ENCODE measurements around the gene OSBP2.
"Not testable (repeated sequence)": the region's sequence is repeated elsewhere in the genome, so short reads cannot be mapped to it uniquely, and the experiment has no call there.

Gene OSBP2

DNA sequence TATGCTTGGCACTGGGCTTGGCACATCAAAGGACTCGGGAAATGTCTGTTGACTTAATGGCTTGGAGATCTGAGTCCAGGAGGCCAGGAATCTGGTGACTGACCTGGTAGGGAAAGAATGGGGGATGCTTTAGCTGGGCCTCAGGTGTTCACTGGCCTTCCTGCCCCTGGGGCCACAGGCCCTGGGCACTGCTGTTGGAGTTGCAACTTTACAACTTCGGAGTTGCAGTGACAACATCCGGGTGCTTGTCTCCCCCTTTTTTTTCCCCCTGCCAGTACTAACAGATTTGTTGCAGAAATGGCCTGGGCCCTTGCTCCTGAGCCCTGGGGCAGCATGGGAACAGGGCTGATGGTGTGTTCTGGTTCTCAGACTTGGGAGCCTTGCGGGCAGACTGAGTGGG, 23.8 kb downstream of the OSBP2 start:
- in situ Hi-C loops (cut with HindIII; ENCODE audit: low sequenced_read_pairs) = no loop called here

DNA sequence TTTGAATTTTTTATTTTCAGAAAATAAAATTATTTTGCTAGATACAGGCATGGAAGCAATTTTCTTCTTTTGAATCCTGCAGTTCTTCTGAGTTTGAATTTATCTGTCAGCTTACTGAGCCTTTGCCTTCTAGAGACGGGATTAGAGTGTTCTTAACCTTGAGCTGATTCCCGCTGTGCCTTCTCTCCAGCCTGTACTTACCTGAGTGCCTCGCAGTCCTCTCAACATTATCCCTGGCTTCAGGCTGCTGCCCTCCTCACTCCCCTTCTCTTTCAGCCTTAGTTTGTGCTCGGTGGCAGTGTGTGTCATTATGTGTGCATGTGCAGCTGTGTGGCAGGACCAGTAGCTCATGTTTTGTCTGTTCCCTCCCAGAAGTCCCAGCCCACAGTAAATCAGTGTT, 24.3 kb downstream of the OSBP2 start:
- in situ Hi-C loops (cut with HindIII; ENCODE audit: low sequenced_read_pairs) = no loop called here

DNA sequence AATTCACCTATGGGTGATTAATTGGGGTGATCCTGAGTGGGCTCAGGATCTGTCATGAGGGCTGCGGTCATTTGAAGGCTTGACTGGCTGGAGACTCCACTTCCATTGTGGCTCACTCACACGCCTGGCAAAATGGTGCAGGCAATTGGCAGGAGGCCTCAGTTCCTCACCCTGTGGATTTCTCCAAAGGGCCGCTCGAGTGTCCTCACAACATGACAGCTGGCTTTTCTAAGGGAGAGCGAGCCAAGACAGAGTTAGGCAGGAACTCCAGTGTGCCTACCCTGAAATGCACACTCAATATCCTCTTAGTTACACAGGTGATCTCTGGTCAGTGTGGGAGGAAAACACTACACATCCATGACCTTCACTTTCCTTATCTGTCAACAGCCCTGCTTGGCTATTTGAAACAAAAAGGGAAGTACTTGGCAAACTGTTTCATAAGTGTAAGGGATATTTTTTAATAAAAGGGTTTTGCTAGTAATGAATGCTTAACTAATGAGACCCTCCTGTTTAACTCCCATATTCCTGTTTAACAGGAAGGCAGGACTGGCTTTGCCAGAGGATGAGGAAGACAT, 25.7 kb downstream of the OSBP2 start:
- in situ Hi-C loops (cut with HindIII; ENCODE audit: low sequenced_read_pairs) = no loop called here

DNA sequence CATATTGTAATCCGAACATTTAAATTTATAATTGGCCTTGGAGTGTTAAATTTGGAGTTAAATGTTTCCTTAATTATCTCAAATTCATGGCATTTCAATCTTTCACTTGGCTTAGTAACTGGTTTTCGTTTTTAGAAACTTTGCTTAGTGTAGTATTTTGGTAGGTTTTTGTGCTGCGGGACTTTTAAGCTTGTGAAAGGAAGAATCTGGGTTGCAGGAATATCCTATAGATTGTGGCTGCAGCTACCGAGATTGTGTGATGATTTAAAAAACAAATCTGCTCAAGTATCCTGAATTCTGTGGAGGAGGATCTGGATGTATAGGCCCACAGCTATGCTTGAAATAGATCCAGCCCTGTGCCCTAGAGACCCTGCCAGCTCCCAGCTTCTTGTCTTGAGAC, 27.1 kb downstream of the OSBP2 start:
- in situ Hi-C loops (cut with HindIII; ENCODE audit: low sequenced_read_pairs) = no loop called here

DNA sequence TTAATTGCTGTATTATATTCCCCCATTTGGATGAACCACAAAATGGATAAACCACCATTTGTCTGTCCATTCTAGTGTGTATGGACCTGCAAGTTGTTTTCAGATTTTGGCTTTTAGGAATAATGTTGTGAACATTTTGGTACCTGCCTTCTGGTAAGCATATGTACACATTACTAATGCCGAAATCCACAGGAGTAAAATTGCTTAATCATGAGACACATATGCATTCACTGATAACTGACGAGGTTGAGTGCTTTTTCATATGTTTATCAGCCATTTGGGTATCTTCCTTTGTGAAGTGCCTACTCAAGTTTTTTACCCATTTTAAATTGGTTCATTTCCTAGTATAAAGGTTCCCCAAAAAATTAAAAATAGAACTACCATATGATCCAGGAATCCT, 34.2 kb downstream of the OSBP2 start:
- in situ Hi-C loops (cut with HindIII; ENCODE audit: low sequenced_read_pairs) = no loop called here

DNA sequence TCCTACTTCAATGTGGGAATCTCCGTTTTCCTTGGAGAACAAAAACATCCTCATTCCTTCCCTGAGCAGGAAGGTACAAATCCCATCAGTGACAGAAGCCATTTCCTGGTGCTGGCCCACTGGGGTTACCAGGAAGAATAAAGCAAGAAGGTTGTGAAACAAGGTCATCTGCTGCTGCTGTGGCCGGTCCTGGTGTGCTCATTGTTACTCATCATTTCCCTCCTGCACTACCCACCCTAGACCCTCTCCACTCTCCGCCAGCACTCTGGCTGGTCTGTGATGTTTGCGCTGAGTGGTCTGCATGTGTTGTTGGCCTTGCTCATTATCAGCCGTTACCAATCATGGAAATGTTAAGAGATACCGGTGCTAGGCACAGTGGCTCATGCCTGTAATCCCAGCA, 37.0 kb downstream of the OSBP2 start:
- in situ Hi-C loops (cut with HindIII; ENCODE audit: low sequenced_read_pairs) = no loop called here

DNA sequence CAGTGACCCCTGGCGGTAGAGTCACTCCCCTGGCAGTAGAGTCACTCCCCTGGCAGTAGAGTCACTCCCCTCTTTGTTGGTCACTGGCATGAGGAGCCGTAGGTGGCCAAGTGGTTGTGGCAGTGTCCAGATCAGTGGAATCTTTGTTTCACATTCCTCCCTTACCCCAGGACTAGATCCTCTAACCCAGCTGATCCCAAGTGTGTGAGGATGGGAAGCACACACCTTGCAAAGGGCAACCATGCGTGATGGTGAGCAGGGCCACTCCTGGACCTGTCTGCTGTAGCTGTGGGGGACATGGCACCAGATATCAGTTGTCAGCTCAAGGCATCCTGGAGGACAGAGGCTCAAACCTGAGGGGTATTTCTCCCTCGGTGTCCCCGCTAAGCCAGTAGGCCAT, 37.8 kb downstream of the OSBP2 start:
- in situ Hi-C loops (cut with HindIII; ENCODE audit: low sequenced_read_pairs) = no loop called here

DNA sequence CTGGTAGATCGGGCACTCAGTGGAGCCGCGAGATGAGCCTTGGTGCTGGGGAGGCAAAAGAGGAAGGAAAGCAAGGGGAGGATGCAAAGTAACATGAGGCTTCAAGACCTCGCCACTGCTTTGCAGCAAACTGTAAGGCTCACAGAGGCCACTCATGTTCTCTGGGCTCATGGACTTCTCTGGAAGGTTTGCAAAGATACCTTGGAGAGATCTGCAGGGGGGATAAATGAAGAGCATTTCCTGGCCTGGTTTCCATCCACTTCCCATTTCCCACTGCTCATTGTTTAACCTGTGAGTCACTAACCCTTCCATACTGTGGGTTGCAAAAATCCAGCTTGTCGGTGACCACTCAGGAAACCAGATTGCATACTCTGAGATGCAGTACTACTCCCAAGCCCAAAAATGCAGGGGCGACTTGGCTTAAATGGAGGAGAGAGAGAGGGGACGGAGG, 38.5 kb downstream of the OSBP2 start:
- in situ Hi-C loops (cut with HindIII; ENCODE audit: low sequenced_read_pairs) = no loop called here

DNA sequence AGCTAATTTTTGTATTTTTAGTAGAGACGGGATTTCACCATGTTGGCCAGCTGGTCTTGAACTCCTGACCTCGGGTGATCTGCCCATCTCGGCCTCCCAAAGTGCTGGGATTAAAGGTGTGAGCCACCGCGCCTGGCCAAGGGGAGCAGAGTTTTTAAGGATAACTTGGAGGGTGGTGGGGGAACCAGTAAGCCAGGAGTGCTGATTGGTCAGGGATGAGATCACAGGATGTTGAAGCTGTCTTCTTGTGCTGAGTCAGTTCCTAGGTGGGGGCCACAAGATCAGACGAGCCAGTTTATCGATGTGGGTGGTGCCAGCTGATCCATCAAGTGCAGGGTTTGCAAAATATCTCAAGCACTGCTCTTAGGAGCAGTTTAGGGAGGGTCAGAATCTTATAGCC, 45.3 kb downstream of the OSBP2 start:
- in situ Hi-C loops (cut with HindIII; ENCODE audit: low sequenced_read_pairs) = not testable (repeated sequence)

DNA sequence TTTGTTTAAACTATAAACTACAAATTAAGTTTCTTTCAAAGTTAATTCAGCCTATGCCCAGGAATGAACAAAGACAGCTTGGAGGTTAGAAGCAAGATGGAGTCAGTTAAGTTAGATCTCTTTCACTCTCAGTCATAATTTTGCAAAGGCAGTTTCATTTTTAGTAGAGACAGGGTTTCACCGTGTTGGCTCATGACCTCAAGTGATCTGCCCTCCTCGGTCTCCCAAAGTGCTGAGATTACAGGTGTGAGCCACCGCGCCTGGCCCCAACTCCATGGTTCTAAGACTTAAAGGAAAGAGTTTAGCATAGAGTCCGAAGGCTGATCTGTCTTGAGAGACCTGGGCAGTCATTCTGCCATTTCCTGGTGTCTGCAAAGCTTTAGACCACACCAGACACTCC, 45.8 kb downstream of the OSBP2 start:
- in situ Hi-C loops (cut with HindIII; ENCODE audit: low sequenced_read_pairs) = not testable (repeated sequence)

DNA sequence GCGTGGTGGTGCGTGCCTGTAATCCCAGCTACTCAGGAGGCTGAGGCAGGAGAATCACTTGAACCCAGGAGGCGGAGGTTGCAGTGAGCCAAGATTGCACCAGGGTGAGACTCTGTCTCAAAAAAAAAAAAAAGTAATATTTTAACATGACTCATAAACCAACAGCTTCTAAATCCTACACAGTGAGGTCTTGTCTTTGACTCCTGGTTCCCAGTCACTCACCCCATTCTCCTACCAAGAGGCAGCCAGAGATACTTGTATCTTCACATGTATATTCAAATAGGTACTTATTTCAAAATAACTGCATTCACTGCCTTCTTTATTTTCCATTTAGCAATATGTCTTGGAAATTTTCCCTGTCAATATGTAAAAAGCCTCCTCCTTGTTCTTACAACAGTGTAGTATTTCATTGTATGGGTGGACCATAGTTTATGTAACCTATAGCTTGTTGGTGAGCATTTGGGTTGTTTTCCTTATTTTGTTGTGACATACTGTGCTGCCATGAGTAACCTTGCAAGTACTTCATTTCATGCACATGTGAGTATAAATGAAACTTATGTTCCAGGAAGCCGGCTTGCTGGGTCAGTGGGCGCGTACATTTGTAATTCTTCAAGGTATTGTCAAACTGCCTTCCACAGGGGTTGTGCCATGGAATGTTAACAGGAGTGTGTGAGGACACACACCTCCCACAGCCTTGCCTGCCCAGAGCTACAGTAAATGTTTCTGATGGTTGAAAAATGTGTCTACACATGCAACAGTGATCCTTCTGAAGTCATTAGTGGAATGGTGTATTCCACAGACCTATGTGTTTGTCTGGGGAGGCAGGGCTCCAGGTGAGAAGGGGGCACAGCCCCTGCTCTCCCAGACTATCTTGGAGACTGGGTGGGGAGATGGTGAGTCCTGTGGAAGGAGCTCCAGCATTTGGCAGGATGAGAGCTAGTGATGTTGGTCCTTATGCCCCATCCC, 47.9 kb downstream of the OSBP2 start:
- in situ Hi-C loops (cut with HindIII; ENCODE audit: low sequenced_read_pairs) = no loop called here

DNA sequence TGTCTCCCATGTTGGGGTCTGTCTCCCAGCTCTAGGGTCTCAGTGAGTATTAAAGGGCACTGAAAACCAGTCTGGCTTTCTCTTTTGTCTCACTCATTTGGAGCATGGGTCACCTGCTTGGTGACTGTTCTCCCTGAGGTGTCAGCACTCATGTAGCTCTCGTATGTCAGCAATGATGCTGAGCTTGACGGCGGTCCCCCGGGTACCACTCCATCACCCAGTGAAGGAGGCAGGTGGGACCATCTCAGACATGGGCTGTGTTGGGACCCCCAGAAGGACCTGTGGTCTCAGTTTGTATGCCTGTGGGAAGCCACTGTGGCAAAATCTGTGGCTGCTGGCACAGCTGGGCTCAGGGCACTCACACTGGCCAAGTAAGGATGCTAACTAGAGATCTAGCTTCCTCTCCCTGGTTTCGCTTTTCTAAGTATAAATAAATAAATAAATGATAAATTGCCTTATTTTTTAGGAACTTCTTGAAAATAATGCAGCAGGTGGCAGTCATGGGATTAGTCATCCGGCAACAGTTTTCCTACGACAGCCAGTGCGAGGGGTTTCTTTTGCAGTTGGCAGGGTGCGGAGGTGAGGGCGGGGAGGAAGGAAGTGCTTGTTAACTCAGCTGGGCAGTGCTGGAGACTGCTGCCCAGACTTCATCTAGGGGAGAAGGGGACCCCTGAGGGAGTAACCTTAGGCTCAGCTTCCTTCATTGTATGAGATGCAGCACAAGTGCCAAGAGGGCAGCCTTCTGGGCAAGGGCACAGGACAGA, 48.8 kb downstream of the OSBP2 start:
- in situ Hi-C loops (cut with HindIII; ENCODE audit: low sequenced_read_pairs) = no loop called here

DNA sequence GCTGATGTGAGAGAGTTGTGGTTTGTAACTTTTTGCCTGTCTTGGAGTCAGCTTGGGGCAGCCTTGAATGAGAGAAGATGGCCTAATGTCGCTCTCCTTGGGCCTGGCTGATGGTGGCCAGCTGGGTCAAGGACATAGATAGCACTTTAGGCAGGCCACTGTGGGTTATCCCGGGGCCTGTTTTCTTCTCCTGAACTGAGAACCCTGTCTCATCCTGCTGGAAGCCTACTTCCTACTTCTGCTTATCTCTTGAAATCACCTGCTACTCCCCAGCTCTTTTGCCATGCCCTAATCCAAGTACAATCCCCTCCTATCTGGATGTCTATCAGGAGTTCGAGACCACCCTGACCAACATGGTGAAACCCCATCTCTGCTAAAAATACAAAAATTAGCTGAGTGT, 49.5 kb downstream of the OSBP2 start:
- in situ Hi-C loops (cut with HindIII; ENCODE audit: low sequenced_read_pairs) = no loop called here

DNA sequence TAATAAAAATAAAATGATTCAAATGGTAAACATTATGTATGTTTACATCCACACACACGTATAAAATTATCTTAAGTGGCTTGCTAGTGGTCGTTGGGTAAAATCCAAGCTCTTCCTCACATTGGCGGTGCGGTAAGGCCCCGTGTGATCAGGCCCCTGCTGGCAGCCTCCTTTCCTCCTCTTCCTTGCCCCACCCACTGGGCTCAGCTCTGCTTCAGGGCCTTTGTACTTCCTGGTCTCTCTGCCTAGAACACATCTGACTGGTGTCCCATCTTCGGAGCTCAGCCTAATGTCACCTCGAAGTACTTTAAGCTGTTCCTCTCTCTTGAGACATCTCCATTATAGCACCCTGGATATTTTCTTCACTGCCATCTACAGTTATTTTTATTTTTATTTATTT, 52.8 kb downstream of the OSBP2 start:
- in situ Hi-C loops (cut with HindIII; ENCODE audit: low sequenced_read_pairs) = no loop called here

DNA sequence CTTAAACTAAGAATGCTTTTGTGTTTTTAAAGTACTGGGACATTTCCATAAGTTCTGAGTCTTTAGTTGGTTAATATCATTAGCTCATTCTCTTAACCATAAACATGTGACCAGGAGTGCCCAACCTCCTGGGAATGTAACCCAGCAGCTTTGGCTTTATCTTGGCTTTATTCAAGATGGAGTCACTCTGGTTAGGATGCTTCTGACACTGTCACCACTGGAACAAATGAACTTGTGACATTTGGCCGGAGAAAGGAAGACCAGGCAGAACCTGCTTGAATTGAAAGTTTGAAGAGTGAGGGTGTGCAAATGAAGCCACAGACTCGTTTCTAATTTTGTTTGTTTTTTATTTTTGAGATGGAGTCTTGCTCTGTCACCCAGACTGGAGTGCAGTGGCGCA, 54.6 kb downstream of the OSBP2 start:
- in situ Hi-C loops (cut with HindIII; ENCODE audit: low sequenced_read_pairs) = no loop called here

DNA sequence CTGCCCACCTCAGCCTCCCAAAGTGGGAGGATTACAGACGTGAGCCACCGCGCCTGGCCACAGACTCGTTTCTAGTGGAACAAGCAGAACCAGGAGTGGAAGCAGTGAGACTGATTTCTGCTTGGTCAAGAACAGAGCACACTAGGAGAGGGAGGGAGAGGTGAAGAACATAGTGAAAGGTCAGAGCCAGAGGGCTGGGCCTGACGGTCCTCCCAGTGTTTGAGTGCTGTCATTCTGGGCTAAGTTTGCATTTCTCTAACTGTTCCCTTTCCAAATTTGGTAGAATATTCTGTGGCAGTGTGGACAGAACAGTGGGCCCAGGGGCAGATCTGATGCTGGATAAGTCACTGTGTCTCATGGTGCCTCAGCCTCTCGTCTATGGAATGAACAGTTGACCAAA, 55.2 kb downstream of the OSBP2 start:
- in situ Hi-C loops (cut with HindIII; ENCODE audit: low sequenced_read_pairs) = no loop called here

DNA sequence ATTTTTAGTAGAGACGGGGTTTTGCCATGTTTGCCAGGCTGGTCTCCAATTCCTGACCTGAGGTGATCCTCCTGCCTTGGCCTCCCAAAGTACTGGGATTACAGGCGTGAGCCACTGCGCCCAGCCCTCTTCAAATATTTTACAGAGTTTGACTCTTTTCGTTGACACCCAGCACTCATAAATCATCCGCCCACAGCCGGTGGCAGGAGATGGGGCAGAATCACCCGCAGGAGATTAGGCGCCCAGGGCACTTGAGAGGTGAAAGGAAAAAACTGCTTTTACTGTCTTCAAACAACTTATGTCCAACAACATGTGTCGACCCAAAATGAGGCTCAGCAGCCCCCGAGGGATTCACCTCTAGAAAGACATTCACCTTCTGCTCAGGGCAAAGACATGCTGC, 56.9 kb downstream of the OSBP2 start:
- in situ Hi-C loops (cut with HindIII; ENCODE audit: low sequenced_read_pairs) = no loop called here

DNA sequence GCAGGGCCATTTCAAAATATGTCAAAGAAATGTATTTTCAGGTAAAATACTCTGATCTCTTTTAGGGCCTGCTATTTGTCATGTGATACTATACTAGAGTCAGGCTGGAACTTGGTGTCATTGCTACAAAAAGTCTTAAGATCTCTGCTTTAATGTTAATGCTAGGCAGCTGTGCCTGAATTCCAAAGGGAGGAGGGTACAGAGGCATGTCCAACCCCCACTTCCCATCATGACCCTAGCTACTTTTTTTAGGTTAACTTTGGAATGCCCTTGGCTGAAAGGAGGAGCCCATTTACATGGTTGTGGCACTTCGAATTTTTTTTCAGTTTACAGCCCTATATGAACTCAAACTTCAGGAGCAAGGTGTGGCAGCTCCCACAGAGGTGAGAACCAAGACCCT, 58.1 kb downstream of the OSBP2 start:
- in situ Hi-C loops (cut with HindIII; ENCODE audit: low sequenced_read_pairs) = no loop called here

DNA sequence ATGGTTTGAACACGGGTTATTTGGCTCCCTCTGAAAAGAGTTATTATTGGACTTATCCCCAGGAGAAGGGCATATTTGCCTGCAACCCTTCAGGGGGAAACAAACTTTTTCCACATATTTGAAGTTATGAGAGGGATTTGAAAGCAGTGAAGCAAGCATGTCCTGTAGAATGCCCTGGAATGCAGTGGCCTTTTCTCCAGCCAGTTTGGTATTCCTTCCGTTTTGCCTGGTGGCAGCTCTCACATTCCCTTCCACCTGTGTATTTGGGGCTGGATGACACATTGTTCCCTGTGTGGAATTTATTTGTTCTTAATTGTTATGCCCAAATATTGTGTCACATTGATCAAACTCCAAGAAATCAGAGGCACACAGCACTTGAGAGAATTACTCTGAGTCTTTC, 59.0 kb downstream of the OSBP2 start:
- in situ Hi-C loops (cut with HindIII; ENCODE audit: low sequenced_read_pairs) = no loop called here

DNA sequence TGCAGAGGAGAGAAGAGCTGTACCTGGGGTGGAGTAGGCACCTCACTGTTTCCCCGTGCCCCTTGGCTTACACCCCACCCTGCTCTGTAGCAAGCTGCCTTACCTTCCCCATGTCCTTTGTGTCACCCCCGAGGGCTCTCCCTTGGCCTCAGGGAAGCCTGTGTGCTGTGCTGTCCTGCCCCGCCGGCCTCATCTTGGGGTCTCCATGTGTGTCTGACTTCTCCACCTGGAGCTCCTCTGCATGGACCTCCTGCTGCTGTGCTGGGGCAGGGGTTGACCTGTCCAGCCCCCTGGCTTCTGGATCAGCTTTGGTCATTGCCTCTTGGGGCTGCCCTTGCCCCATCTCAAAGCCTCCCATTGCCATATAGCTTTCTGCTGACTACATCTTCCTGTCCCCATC, 59.8 kb downstream of the OSBP2 start:
- in situ Hi-C loops (cut with HindIII; ENCODE audit: low sequenced_read_pairs) = no loop called here

DNA sequence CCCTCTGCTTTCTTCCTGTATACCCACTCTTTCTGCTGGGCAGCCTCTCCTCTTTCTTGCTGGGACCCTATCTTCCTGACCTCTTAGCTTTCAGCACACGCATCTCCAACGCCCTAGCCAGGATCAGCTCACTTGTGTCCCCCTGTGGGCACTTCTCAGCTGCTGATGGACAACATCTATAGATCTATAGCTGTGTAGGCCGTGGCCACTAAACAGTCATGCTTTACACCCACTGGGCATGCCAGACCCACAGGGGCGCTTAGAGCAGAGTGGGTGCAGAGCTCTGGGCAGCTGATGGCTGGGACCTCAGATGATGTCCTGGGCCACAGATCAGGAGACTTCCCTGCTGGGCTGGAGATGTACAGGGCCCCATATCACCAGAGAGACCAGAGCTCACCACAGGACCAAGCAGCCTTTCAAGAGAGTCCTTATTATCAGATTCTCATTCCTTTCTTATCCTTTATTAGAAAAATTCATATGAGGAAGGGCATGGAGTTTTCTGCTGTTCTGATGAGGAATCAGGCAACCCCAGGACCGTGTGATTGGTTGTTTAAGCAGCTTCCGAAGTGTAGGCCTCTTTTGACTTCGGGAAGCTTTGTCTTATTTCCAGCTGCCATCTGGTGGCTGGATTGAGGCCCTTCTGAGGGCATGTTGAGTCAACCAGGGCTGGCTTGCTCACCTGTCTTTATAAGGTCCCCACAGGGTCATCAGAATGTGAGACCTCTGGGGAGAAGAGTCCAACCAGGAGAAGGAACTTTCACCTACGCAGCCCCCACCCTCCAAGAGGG, 60.5 kb downstream of the OSBP2 start:
- in situ Hi-C loops (cut with HindIII; ENCODE audit: low sequenced_read_pairs) = no loop called here
